HCT116 (cell line): ENCODE results near the gene DCUN1D2. TPM values are rescaled to one million over a fixed set of nuclear protein-coding genes. Genes with fewer than 3 reads are reported as not detected.

ENCODE experiments used
- ATAC-seq: fragments of 200-7000 bp; cut with Tn5 transposase; 2 replicates; pipeline ENCODE4 v1.9.1; 2020; ENCODE audit warnings: mild to moderate bottlenecking, moderate library complexity
- BruUV-seq: library from RNA; stranded (reverse); fragments of 400-500 nt; replicated peaks from 2 replicates; lab custom pipeline; 2021; lab: Mats Ljungman, UMichigan
- CTCF ChIA-PET: fragments of 300-600 bp; sonication (Branson Sonifier 250); formaldehyde crosslinking; loops from one replicate; lab custom pipeline; 2021; ENCODE audit warnings: antibody characterized with exemption; lab: Charles Lee
- POLR2A ChIA-PET: fragments of 300-600, 350-600 bp; sonication (Branson Sonifier 250); formaldehyde crosslinking; loops from one replicate; lab custom pipeline; 2021; ENCODE audit warnings: antibody characterized with exemption; lab: Charles Lee
- RAD21 ChIA-PET, 2 experiments: fragments of 300-600 bp; sonication (Branson Sonifier 250); formaldehyde crosslinking; loops; one replicate each; lab custom pipeline; 2023; ENCODE audit warnings: low total read pairs in 2 of 2; ENCODE audit not compliant: uncharacterized antibody in 2 of 2, unreplicated experiment in 2 of 2, low non-redundant PET in 1 of 2; lab: Charles Lee
- DNase-seq: peaks from one replicate; pipeline ENCODE4 v3.0.0-alpha.2; 2010; ENCODE audit warnings: low read depth, low spot score
- H2AFZ ChIP-seq: fragments of 200-600 bp; shearing (Covaris generic), sonication (generic); 2 replicates; pipeline ENCODE4 v1.6.1; 2017; ENCODE audit warnings: low read depth, mixed run types, mixed read lengths, antibody characterized with exemption, low read length; ENCODE audit not compliant: poor library complexity, severe bottlenecking
- H3K27ac ChIP-seq: 2 replicates; pipeline ENCODE4 v1.5.1; 2012; ENCODE audit warnings: low read depth, low read length
- H3K27me3 ChIP-seq: fragments of 200-600 bp; sonication (generic); 2 replicates; pipeline ENCODE4 v1.6.1; 2016; ENCODE audit warnings: mixed run types, low read length, mixed read lengths; ENCODE audit not compliant: insufficient read depth
- H3K36me3 ChIP-seq, 2 experiments: fragments of 200-500 bp in 1 of 2; fragments of 200-600 bp in 1 of 2; sonication (Bioruptor generic) in 1 of 2; sonication (generic) in 1 of 2; 2 replicates each; pipeline versions ENCODE4 v1.5.1 to v1.6.1; 2014 to 2016; ENCODE audit warnings: low read length in 2 of 2, inconsistent platforms in 1 of 2, mixed read lengths in 1 of 2, mixed run types in 1 of 2; ENCODE audit not compliant: insufficient read depth in 2 of 2, control insufficient read depth in 1 of 2
- H3K4me1 ChIP-seq, 2 experiments: fragments of 200-600 bp in 1 of 2; sonication (generic) in 1 of 2; 2 replicates each; pipeline versions ENCODE4 v1.5.1 to v1.6.1; 2012 to 2017; ENCODE audit warnings: low read length in 2 of 2, inconsistent platforms in 1 of 2, mild to moderate bottlenecking in 1 of 2, mixed read lengths in 1 of 2, mixed run types in 1 of 2, moderate library complexity in 1 of 2; ENCODE audit not compliant: insufficient read depth in 2 of 2, control insufficient read depth in 1 of 2
- H3K4me2 ChIP-seq: fragments of 200-600 bp; sonication (generic); 2 replicates; pipeline ENCODE4 v1.6.1; 2017; ENCODE audit warnings: mixed run types, low read length, mixed read lengths
- H3K4me3 ChIP-seq, 2 experiments: fragments of 200-600 bp in 1 of 2; sonication (generic) in 1 of 2; replicated peaks in 1 of 2; 2 replicates each; pipeline ENCODE4 v1.5.1; 2011 to 2016; ENCODE audit warnings: low read length in 2 of 2, control low read depth in 1 of 2, low read depth in 1 of 2, mild to moderate bottlenecking in 1 of 2, mixed read lengths in 1 of 2, mixed run types in 1 of 2
- H3K79me2 ChIP-seq: fragments of 200-600 bp; sonication (generic); 2 replicates; pipeline ENCODE4 v1.6.1; 2017; ENCODE audit warnings: mild to moderate bottlenecking, mixed run types, low read length, moderate library complexity, mixed read lengths; ENCODE audit not compliant: insufficient read depth
- H3K9ac ChIP-seq: fragments of 200-600 bp; sonication (generic); 2 replicates; pipeline ENCODE4 v1.6.1; 2016; ENCODE audit warnings: low read length, mixed read lengths
- H3K9me2 ChIP-seq: fragments of 200-600 bp; sonication (generic), shearing (Covaris generic); 2 replicates; pipeline ENCODE4 v1.6.1; 2017; ENCODE audit warnings: mixed run types, mild to moderate bottlenecking, moderate library complexity; ENCODE audit not compliant: insufficient read depth
- H3K9me3 ChIP-seq, 2 experiments: fragments of 200-500 bp in 1 of 2; fragments of 200-600 bp in 1 of 2; sonication (Bioruptor generic) in 1 of 2; sonication (generic) in 1 of 2; 2 replicates each; pipeline ENCODE4 v1.6.1; 2014 to 2017; ENCODE audit warnings: low read length in 2 of 2, mixed read lengths in 2 of 2, inconsistent platforms in 1 of 2, low read depth in 1 of 2, mild to moderate bottlenecking in 1 of 2, mixed run types in 1 of 2, moderate library complexity in 1 of 2; ENCODE audit not compliant: control insufficient read depth in 1 of 2, insufficient read depth in 1 of 2
- H4K20me1 ChIP-seq: fragments of 200-600 bp; sonication (generic), shearing (Covaris generic); 2 replicates; pipeline ENCODE4 v1.6.1; 2017; ENCODE audit warnings: mixed run types, mild to moderate bottlenecking, moderate library complexity; ENCODE audit not compliant: insufficient read depth
- ATF3 ChIP-seq: IDR thresholded peaks from 2 replicates; pipeline ENCODE4 v1.6.1; 2012
- ELF1 ChIP-seq: IDR thresholded peaks from 2 replicates; pipeline ENCODE4 v1.6.1; 2012; ENCODE audit warnings: low read depth, borderline replicate concordance
- FOSL1 ChIP-seq: IDR thresholded peaks from 2 replicates; pipeline ENCODE4 v1.6.1; 2012; ENCODE audit warnings: low read depth
- JUND ChIP-seq: IDR thresholded peaks from 2 replicates; pipeline ENCODE4 v1.6.1; 2012
- SP1 ChIP-seq: IDR thresholded peaks from 2 replicates; pipeline ENCODE4 v1.6.1; 2012; ENCODE audit warnings: low read depth
- YY1 ChIP-seq: IDR thresholded peaks from 2 replicates; pipeline ENCODE4 v1.6.1; 2011; ENCODE audit warnings: low read length, low read depth, moderate library complexity, mild to moderate bottlenecking; ENCODE audit not compliant: insufficient replicate concordance; ENCODE audit errors: extremely low read depth
- intact Hi-C: fragments of 100-400 bp; cut with micrococcal nuclease; formaldehyde crosslinking; loops from 2 replicates; pipeline ENCODE4 v1.10.0; 2022
- total RNA-seq: library from RNA; stranded (reverse); gene quantifications from one replicate; pipeline ENCODE4 v1.2.1, GENCODE V29; 2021; ENCODE audit not compliant: unreplicated experiment

DCUN1D2 gene
- total RNA-seq, 1 experiment from 2014 or later = 25.4 TPM

DNA sequence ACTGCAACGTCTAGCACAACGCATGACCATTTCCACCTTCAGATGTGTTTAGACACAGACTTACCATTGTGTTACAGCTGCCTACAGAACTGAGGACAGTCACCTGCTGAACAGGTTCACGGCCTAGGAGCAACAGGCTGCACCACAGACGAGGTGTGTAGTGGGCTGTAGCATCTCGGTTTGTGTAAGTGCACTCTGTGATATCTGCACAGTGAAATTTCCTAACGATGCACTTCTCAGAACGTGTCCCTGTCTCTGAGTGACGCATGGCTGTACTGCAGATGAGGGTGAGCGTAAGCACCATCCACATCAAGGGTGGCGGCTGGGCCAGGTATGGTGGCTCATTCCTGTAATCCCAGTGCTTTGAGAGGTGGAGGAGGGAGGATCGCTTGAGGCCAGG is 15.2 kb downstream of the DCUN1D2 start:
- peaks cover 10% of the 10 kb centered on the region for H3K79me2 ChIP-seq
- no peak overlapping the region for H3K4me3 ChIP-seq
- no TSS peak for BruUV-seq
- H3K9me2 ChIP-seq = no peaks in the 10 kb centered on the region
- H3K4me2 ChIP-seq = no peak overlapping the region
- CTCF ChIA-PET = no interaction called here
- H3K27ac ChIP-seq = no peak overlapping the region
- RAD21 ChIA-PET = no interaction called here
- intact Hi-C loops = no loop called here
- peaks cover 12 to 36% of the 10 kb centered on the region in 2 experiments; a peak in 3 of 4 replicates for H3K36me3 ChIP-seq
- DNase-seq (no peak), ATAC-seq (no peak)
- no peak for TF ChIP-seq JUND
- TF ChIP-seq SP1 = no peak
- TF ChIP-seq YY1 = no peak
- no peak for TF ChIP-seq FOSL1
- no peak for TF ChIP-seq ATF3
- H3K4me1 ChIP-seq = no peaks in the 10 kb centered on the region
- H2AFZ ChIP-seq = no peak overlapping the region
- H3K27me3 ChIP-seq = no peaks in the 10 kb centered on the region
- POLR2A ChIA-PET = no interaction called here
- H4K20me1 ChIP-seq = no peaks in the 10 kb centered on the region
- H3K9me3 ChIP-seq = no peaks in the 10 kb centered on the region
- H3K9ac ChIP-seq = no peak overlapping the region

DNA sequence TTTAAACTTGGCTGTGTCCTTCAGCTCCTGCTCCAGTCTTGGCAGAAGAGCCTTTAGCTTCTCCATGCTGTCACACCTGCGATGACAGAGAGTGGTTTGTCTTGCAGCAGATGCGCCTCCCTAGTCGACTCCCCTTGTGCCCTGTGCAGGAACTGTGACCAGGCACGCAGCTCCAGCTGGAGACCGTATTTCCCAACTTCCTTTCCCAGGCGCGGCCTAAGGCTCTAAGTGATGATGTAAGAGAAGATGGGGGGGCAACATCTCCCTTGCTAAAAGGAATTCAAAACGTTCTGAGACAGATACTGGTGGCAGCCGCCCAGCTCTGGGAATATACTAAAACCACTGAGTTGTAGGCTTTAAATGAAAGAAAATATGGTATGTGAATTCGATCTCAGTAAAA is 16.3 kb downstream of the DCUN1D2 start:
- Histone ChIP-seq H3K27me3 (no peaks in the 10 kb centered on the region), H4K20me1 (no peaks in the 10 kb centered on the region)
- RAD21 ChIA-PET = no interaction called here
- BruUV-seq = no TSS peak
- TF ChIP-seq ELF1 (no peak), JUND (no peak)
- TF ChIP-seq, all 23 proteins: peak for 0
- H3K4me1 ChIP-seq = no peaks in the 10 kb centered on the region
- intact Hi-C loops = no loop called here
- H3K79me2 ChIP-seq = peaks cover 17% of the 10 kb centered on the region; the same call in 1 of the 2 replicates
- no peaks in the 10 kb centered on the region for H3K9me2 ChIP-seq
- H3K4me3 ChIP-seq = no peak overlapping the region
- peaks cover 5 to 27% of the 10 kb centered on the region in 2 experiments; a peak in 3 of 4 replicates for H3K36me3 ChIP-seq
- ChIA-PET POLR2A (no interaction called here), CTCF (no interaction called here)
- H3K27ac ChIP-seq = no peak overlapping the region
- H3K9ac ChIP-seq = no peak overlapping the region
- DNase-seq = no peak
- no peak overlapping the region for H2AFZ ChIP-seq
- no peak overlapping the region for H3K4me2 ChIP-seq
- no peak for ATAC-seq
- no peaks in the 10 kb centered on the region for H3K9me3 ChIP-seq
